Caco-2 (cell line): ENCODE results near the gene SERPINB12. TPM values are rescaled to one million over a fixed set of nuclear protein-coding genes. Genes with fewer than 3 reads are reported as not detected.

Experiments
- BruUV-seq: library from RNA; stranded (reverse); fragments of 400-500 nt; replicated peaks from 2 replicates; lab custom pipeline; 2021; lab: Mats Ljungman, UMichigan
- CTCF ChIA-PET: fragments of 300-600 bp; sonication (Branson Sonifier 250); formaldehyde crosslinking; loops from one replicate; lab custom pipeline; 2022; ENCODE audit warnings: antibody characterized with exemption; lab: Charles Lee
- POLR2A ChIA-PET: fragments of 300-600 bp; sonication (Branson Sonifier 250); formaldehyde crosslinking; loops from one replicate; lab custom pipeline; 2022; ENCODE audit warnings: antibody characterized with exemption; lab: Charles Lee
- DNase-seq, 2 experiments: peaks; one replicate each; pipeline versions ENCODE4 v3.0.0 to v3.0.0-alpha.2; 2020 to 2022
- H3K27me3 ChIP-seq: replicated peaks from 2 replicates; pipeline ENCODE4 v1.6.0; 2011; ENCODE audit warnings: low read length; ENCODE audit not compliant: control insufficient read depth, insufficient read depth
- H3K36me3 ChIP-seq: 2 replicates; pipeline ENCODE4 v1.5.1; 2011; ENCODE audit warnings: low read length; ENCODE audit not compliant: control insufficient read depth, insufficient read depth
- H3K4me1 ChIP-seq: fragments of 250-450 bp; sonication (Bioruptor Pico); 2 replicates; pipeline ENCODE4 v1.5.1; 2020; ENCODE audit warnings: mild to moderate bottlenecking
- H3K4me3 ChIP-seq: 2 replicates; pipeline ENCODE4 v1.5.1; 2011; ENCODE audit warnings: low read depth, mild to moderate bottlenecking, control low read depth, low read length
- H3K9me3 ChIP-seq: fragments of 250-450 bp; sonication (Bioruptor Pico); 2 replicates; pipeline ENCODE4 v1.5.1; 2020; ENCODE audit warnings: mild to moderate bottlenecking, moderate library complexity
- H3K27ac Mint-ChIP-seq: one replicate; pipeline ENCODE4 v1.8.0; 2022; ENCODE audit warnings: mixed read lengths; ENCODE audit not compliant: unreplicated experiment
- H3K27me3 Mint-ChIP-seq: one replicate; pipeline ENCODE4 v1.8.0; 2022; ENCODE audit warnings: mixed read lengths; ENCODE audit not compliant: insufficient read depth, unreplicated experiment
- H3K36me3 Mint-ChIP-seq: one replicate; pipeline ENCODE4 v1.8.0; 2022; ENCODE audit warnings: mild to moderate bottlenecking, mixed read lengths; ENCODE audit not compliant: insufficient read depth, unreplicated experiment
- H3K4me1 Mint-ChIP-seq: one replicate; pipeline ENCODE4 v1.8.0; 2022; ENCODE audit warnings: low read depth, mixed read lengths; ENCODE audit not compliant: unreplicated experiment
- H3K4me3 Mint-ChIP-seq: one replicate; pipeline ENCODE4 v1.8.0; 2022; ENCODE audit warnings: mild to moderate bottlenecking, moderate library complexity, mixed read lengths; ENCODE audit not compliant: unreplicated experiment
- H3K9me3 Mint-ChIP-seq: one replicate; pipeline ENCODE4 v1.8.0; 2022; ENCODE audit warnings: mixed read lengths; ENCODE audit not compliant: unreplicated experiment
- CTCF ChIP-seq, 2 experiments: fragments of 200-600 bp in 1 of 2; IDR thresholded peaks; 1 replicate in 1 of 2; 2 replicates in 1 of 2; pipeline versions ENCODE4 v1.5.1 to v1.8.0; 2011 to 2022; ENCODE audit warnings: antibody characterized with exemption in 1 of 2, control low read depth in 1 of 2, inconsistent platforms in 1 of 2, low read depth in 1 of 2, low read length in 1 of 2, mild to moderate bottlenecking in 1 of 2, moderate library complexity in 1 of 2; ENCODE audit not compliant: insufficient read depth in 1 of 2, severe bottlenecking in 1 of 2, unreplicated experiment in 1 of 2
- intact Hi-C: fragments of 100-400 bp; cut with micrococcal nuclease; formaldehyde crosslinking; loops from one replicate; pipeline ENCODE4 v1.10.0; 2022; ENCODE audit not compliant: unreplicated experiment
- total RNA-seq: library from RNA; stranded (reverse); gene quantifications from 2 replicates; pipeline ENCODE4 v1.2.3, GENCODE V29; 2022

SERPINB12 gene
- total RNA-seq, 1 experiment from 2014 or later = not detected

- CTCF ChIA-PET = no interaction called here
- no peak overlapping the region for H3K4me3 Mint-ChIP-seq
- POLR2A ChIA-PET = no interaction called here
These were observed 21.9 kb downstream of the SERPINB12 start for GRCh38 chr18:63564021-63564420.

GRCh38 chr18:63564561-63564960 lies 22.4 kb downstream of the SERPINB12 start:
- intact Hi-C loops = no loop called here
- Mint-ChIP-seq H3K4me1 (no peaks in the 10 kb centered on the region), H3K27me3 (peaks cover 7% of the 10 kb centered on the region), H3K27ac (no peak overlapping the region), H3K9me3 (no peaks in the 10 kb centered on the region), H3K4me3 (no peak overlapping the region), H3K36me3 (no peaks in the 10 kb centered on the region)
- Histone ChIP-seq H3K36me3 (no peaks in the 10 kb centered on the region), H3K4me1 (no peaks in the 10 kb centered on the region), H3K9me3 (no peaks in the 10 kb centered on the region), H3K27me3 (no peaks in the 10 kb centered on the region), H3K4me3 (no peak overlapping the region)
- no TSS peak for BruUV-seq
- DNase-seq = no peak
- POLR2A ChIA-PET = no interaction called here
- TF ChIP-seq CTCF (IDR thresholded peaks at IDR 0.05; ENCODE audit: insufficient read depth in 1 of 2, low read depth in 1 of 2, low read length in 1 of 2, severe bottlenecking in 1 of 2, unreplicated experiment in 1 of 2) = no peak
- CTCF ChIA-PET = no interaction called here

More at GRCh38 chr18:63564021-63564420, 21.9 kb downstream of the SERPINB12 start:
- H3K9me3 Mint-ChIP-seq = no peaks in the 10 kb centered on the region
- Histone ChIP-seq H3K9me3 (no peaks in the 10 kb centered on the region), H3K4me3 (no peak overlapping the region), H3K4me1 (no peaks in the 10 kb centered on the region), H3K27me3 (no peaks in the 10 kb centered on the region), H3K36me3 (no peaks in the 10 kb centered on the region)
- BruUV-seq = no TSS peak
- no peak overlapping the region for H3K27ac Mint-ChIP-seq
- no peaks in the 10 kb centered on the region for H3K4me1 Mint-ChIP-seq
- intact Hi-C loops = no loop called here
- H3K27me3 Mint-ChIP-seq = peaks cover 7% of the 10 kb centered on the region
- no peak for DNase-seq
- no peak for TF ChIP-seq CTCF (IDR thresholded peaks at IDR 0.05; ENCODE audit: insufficient read depth in 1 of 2, low read depth in 1 of 2, low read length in 1 of 2, severe bottlenecking in 1 of 2, unreplicated experiment in 1 of 2)
- no peaks in the 10 kb centered on the region for H3K36me3 Mint-ChIP-seq

GRCh38 chr18:63567276-63567675 lies 25.1 kb downstream of the SERPINB12 start:
- Histone ChIP-seq H3K4me1 (no peaks in the 10 kb centered on the region), H3K27me3 (no peaks in the 10 kb centered on the region), H3K36me3 (no peaks in the 10 kb centered on the region), H3K4me3 (no peak overlapping the region), H3K9me3 (no peaks in the 10 kb centered on the region)
- no peak overlapping the region for H3K4me3 Mint-ChIP-seq
- ChIA-PET POLR2A (no interaction called here), CTCF (no interaction called here)
- peaks cover 11% of the 10 kb centered on the region for H3K27me3 Mint-ChIP-seq
- BruUV-seq = no TSS peak
- TF ChIP-seq CTCF (IDR thresholded peaks at IDR 0.05; ENCODE audit: insufficient read depth in 1 of 2, low read depth in 1 of 2, low read length in 1 of 2, severe bottlenecking in 1 of 2, unreplicated experiment in 1 of 2) = no peak
- no peak for DNase-seq
- no peaks in the 10 kb centered on the region for H3K9me3 Mint-ChIP-seq
- H3K36me3 Mint-ChIP-seq = no peaks in the 10 kb centered on the region
- no peaks in the 10 kb centered on the region for H3K4me1 Mint-ChIP-seq
- intact Hi-C loops = no loop called here
- no peak overlapping the region for H3K27ac Mint-ChIP-seq
